Measurements from ENCODE around the gene YKT6.

YKT6 gene

DNA sequence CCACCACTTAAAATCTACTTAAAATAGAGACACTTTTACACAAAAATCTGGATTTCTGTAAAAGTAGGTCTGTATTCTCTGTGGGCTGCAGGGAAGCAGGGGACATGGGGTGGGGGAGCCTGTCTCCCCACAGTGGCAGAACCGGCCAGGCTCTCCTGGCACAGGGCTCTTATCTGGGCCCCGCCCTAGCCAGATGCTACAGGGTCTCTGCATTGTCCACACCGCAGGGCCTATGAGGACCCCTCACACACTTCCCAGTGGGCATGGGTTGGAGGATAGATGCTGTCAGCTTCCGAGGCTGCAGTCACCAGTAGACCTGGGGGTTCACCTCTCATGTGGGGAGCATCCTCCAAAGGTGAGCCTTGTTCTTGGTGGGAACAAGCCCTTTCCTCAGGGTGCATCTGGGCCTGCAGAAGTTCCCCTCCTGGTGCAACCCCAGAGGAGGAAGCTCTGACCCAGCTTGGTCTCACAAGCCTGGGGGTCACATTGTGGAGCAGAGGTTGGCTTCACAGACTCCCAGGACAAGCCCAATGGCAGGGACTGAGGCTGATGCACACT is 44.2 kb upstream of the YKT6 start:
- TF ChIP-seq, protein P1, sequence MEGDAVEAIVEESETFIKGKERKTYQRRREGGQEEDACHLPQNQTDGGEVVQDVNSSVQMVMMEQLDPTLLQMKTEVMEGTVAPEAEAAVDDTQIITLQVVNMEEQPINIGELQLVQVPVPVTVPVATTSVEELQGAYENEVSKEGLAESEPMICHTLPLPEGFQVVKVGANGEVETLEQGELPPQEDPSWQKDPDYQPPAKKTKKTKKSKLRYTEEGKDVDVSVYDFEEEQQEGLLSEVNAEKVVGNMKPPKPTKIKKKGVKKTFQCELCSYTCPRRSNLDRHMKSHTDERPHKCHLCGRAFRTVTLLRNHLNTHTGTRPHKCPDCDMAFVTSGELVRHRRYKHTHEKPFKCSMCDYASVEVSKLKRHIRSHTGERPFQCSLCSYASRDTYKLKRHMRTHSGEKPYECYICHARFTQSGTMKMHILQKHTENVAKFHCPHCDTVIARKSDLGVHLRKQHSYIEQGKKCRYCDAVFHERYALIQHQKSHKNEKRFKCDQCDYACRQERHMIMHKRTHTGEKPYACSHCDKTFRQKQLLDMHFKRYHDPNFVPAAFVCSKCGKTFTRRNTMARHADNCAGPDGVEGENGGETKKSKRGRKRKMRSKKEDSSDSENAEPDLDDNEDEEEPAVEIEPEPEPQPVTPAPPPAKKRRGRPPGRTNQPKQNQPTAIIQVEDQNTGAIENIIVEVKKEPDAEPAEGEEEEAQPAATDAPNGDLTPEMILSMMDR (IDR thresholded peaks at IDR 0.05; ENCODE audit: extremely low read depth, missing control alignments): no peak

GRCh38 chr7:44157116-44158080 is 43.4 kb upstream of the YKT6 start:
- TF ChIP-seq, protein P1 (IDR thresholded peaks at IDR 0.05; ENCODE audit: extremely low read depth, missing control alignments): no peak
- DNase-seq (ENCODE audit: low spot score): no peak

More for the DNA sequence above, 44.2 kb upstream of the YKT6 start:
- DNase-seq (ENCODE audit: low spot score): no peak

GRCh38 chr7:44158096-44158872 is 42.5 kb upstream of the YKT6 start:
- DNase-seq (ENCODE audit: low spot score): no peak
- TF ChIP-seq, protein P1 (IDR thresholded peaks at IDR 0.05; ENCODE audit: extremely low read depth, missing control alignments): no peak

DNA sequence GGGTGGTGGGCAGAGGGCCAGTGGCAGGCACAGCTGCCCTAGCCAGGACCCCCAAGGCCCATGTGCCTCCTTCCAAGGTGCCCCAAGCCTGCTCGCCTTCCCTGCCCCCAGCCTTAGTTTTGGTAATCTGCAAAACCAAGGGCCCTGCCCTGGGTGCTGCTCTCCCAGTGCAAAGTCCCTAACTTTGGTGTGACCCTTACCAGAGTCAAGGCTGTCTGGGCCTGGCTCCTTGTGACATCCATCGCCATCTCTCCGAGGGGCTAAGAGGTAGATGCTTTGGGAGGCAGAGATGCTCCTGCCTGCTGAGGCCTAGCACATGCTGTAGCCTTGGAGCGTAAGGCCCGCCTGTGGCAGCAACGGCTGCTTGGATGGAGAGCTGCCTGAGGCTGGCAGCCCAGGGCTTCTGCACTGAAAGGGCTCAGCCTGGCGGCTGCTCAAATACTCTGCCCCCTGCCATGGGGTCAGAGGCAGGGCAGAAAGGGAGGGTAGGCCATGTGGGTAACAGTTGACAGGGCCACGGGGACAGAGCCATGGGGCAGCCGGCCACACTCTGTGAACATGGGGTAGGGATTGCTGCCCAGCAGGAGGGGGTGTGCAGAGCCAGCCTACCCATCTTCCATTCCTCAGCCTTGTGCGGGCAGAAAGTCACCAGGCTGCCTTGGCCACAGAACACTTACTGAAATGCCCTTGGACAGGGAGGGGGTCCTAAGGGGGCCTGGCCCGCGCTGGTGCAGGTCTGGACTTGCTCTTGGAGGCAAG is 41.7 kb upstream of the YKT6 start:
- no peak for DNase-seq (ENCODE audit: low spot score)
- TF ChIP-seq, protein P1 (IDR thresholded peaks at IDR 0.05; ENCODE audit: extremely low read depth, missing control alignments): no peak

DNA sequence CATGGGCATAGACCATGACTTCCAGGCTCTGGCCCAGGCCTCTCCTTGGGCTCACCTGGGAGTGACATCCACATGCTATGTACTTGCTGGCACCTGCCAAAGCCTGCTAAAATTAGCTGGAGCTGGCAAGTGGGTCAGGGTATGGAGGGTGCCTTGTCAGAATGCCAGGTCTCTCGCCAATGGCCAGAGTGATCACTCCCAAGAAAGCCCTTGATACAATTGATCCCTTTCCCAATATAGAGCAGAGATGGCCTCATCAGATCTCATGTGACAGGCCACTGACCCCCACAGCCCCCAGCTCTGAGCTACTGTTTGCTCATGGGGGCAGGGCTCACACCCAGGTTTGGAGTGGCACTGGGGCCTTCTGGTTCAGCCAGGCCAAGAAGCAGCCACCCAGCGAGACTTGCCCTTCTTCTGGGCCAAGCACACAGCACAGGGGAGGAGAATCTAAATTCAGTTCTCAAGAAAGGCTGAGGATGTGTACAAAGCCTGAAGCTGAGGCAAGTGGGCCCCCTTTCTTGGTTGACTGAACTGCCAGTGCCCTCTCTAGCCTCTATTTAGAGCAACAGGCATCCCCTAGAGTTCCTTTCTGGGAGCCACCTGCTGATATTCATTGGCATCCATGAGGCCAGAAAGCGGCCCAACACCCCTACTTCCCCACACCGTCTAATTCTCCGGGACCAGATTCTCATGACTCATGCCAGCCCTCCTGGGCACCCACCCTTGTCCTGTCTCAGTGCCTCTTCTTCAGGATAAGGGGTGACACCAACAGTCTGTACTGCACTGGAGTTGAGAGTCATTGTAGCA is 40.8 kb upstream of the YKT6 start:
- no peak for DNase-seq (ENCODE audit: low spot score)
- TF ChIP-seq, protein P1 (IDR thresholded peaks at IDR 0.05; ENCODE audit: extremely low read depth, missing control alignments): no peak

- no peak for DNase-seq (ENCODE audit: low spot score)
- TF ChIP-seq, protein P1 (IDR thresholded peaks at IDR 0.05; ENCODE audit: extremely low read depth, missing control alignments): no peak
Measured at GRCh38 chr7:44161371-44161770, 39.4 kb upstream of the YKT6 start.

Measured in GM20000 (cell line).